NCI-H2107 treated with DMSO at 0.1 percent for 48 hours (cell line): ENCODE results near the gene FBN3.

ENCODE experiments used
- DNase-seq: peaks from one replicate; lab custom pipeline; 2025; ENCODE audit not compliant: unreplicated experiment; lab: John Stamatoyannopoulos, UW

The FBN3 gene

GRCh38 chr19:8093740-8094139 is 55.7 kb downstream of the FBN3 start:
- DNase-seq: no peak

- DNase-seq: no peak
These were observed 58.4 kb downstream of the FBN3 start for GRCh38 chr19:8090950-8091349.

- DNase-seq: no peak
These were observed 59.5 kb downstream of the FBN3 start for GRCh38 chr19:8089664-8090601.

GRCh38 chr19:8088752-8089663 is 60.4 kb downstream of the FBN3 start:
- DNase-seq: no peak

- no peak for DNase-seq
These were observed 61.5 kb downstream of the FBN3 start for GRCh38 chr19:8087876-8088275.

- DNase-seq: no peak
These were observed 62.5 kb downstream of the FBN3 start for GRCh38 chr19:8086849-8087248.

GRCh38 chr19:8085598-8086408 is 63.6 kb downstream of the FBN3 start:
- no peak for DNase-seq

GRCh38 chr19:8084152-8084551 is 65.2 kb downstream of the FBN3 start:
- no peak for DNase-seq

- no peak for DNase-seq
These were observed 66.3 kb downstream of the FBN3 start for GRCh38 chr19:8083141-8083540.

- no peak for DNase-seq
These were observed 67.5 kb downstream of the FBN3 start for GRCh38 chr19:8081569-8082550.

GRCh38 chr19:8080832-8081231 is 68.6 kb downstream of the FBN3 start:
- no peak for DNase-seq

- no peak for DNase-seq
These were observed 69.4 kb downstream of the FBN3 start for GRCh38 chr19:8079988-8080387.

GRCh38 chr19:8075158-8076074 is 74.0 kb downstream of the FBN3 start:
- DNase-seq: no peak

- no peak for DNase-seq
These were observed 74.9 kb downstream of the FBN3 start for GRCh38 chr19:8074501-8074900.

GRCh38 chr19:8071912-8072311 is 77.5 kb downstream of the FBN3 start:
- DNase-seq: no peak

- no peak for DNase-seq
These were observed 80.1 kb downstream of the FBN3 start for GRCh38 chr19:8069096-8069973.

GRCh38 chr19:8065875-8066261 is 83.5 kb downstream of the FBN3 start:
- no peak for DNase-seq
